IMR-90 (cell line): ENCODE data around the gene PCBP3. TPM values are rescaled to one million over a fixed set of nuclear protein-coding genes. Genes with fewer than 3 reads are reported as not detected.

ENCODE experiments used
- ATAC-seq: fragments of 200-7000 bp; cut with Tn5 transposase; 2 replicates; pipeline ENCODE4 v1.9.1; 2020; ENCODE audit warnings: low read depth, mild to moderate bottlenecking, moderate library complexity
- BruUV-seq: library from RNA; stranded (reverse); fragments of 400-500 nt; replicated peaks from 2 replicates; lab custom pipeline; 2021; lab: Mats Ljungman, UMichigan
- CTCF ChIA-PET: fragments of 300-600 bp; formaldehyde crosslinking; extraction: SDS; loops from one replicate; lab custom pipeline; 2021; ENCODE audit warnings: antibody characterized with exemption; lab: Yijun Ruan, JAX
- POLR2A ChIA-PET: fragments of 300-600 bp; sonication (Branson Sonifier 250); formaldehyde crosslinking; loops from one replicate; lab custom pipeline; 2022; ENCODE audit warnings: antibody characterized with exemption; ENCODE audit not compliant: unreplicated experiment; lab: Charles Lee
- DNase-seq: peaks from one replicate; pipeline ENCODE4 v3.0.0; 2013
- H2AFZ ChIP-seq: replicated peaks from 2 replicates; pipeline ENCODE3; 2013; ENCODE audit warnings: low read length, mild to moderate bottlenecking; ENCODE audit not compliant: poor library complexity
- H2AK5ac ChIP-seq: 2 replicates; pipeline ENCODE4 v1.6.1; 2013; ENCODE audit warnings: low read depth, low read length, inconsistent platforms
- H2AK9ac ChIP-seq: replicated peaks from 2 replicates; pipeline ENCODE3; 2013; ENCODE audit warnings: mild to moderate bottlenecking, low read depth, low read length, moderate library complexity; ENCODE audit not compliant: poor library complexity
- H2BK120ac ChIP-seq: 2 replicates; pipeline ENCODE4 v1.6.1; 2013; ENCODE audit warnings: low read depth, low read length, inconsistent platforms
- H2BK15ac ChIP-seq: 3 replicates; pipeline ENCODE4 v1.6.1; 2013; ENCODE audit warnings: low read depth, low read length, inconsistent platforms
- H2BK20ac ChIP-seq: 2 replicates; pipeline ENCODE4 v1.6.1; 2013; ENCODE audit warnings: low read depth, mild to moderate bottlenecking, inconsistent platforms, low read length, moderate library complexity
- H2BK5ac ChIP-seq: 2 replicates; pipeline ENCODE4 v1.6.1; 2013; ENCODE audit warnings: mild to moderate bottlenecking, low read depth, low read length, inconsistent platforms; ENCODE audit not compliant: poor library complexity, severe bottlenecking
- H3K14ac ChIP-seq: replicated peaks from 2 replicates; pipeline ENCODE4 v1.6.1; 2013; ENCODE audit warnings: low read depth, low read length, inconsistent platforms
- H3K18ac ChIP-seq: 2 replicates; pipeline ENCODE4 v1.6.1; 2013; ENCODE audit warnings: low read depth, low read length, control low read depth
- H3K23ac ChIP-seq: 2 replicates; pipeline ENCODE4 v1.6.1; 2013; ENCODE audit warnings: low read depth, low read length, inconsistent platforms
- H3K27ac ChIP-seq: 2 replicates; pipeline ENCODE4 v1.5.1; 2013; ENCODE audit warnings: mild to moderate bottlenecking, control low read depth, low read length; ENCODE audit not compliant: insufficient read depth
- H3K27me3 ChIP-seq: 2 replicates; pipeline ENCODE4 v1.6.1; 2013; ENCODE audit warnings: low read length; ENCODE audit not compliant: control insufficient read depth, insufficient read depth
- H3K36me3 ChIP-seq: 2 replicates; pipeline ENCODE4 v1.6.1; 2013; ENCODE audit warnings: low read length, mixed read lengths; ENCODE audit not compliant: control insufficient read depth, insufficient read depth
- H3K4ac ChIP-seq: 2 replicates; pipeline ENCODE4 v1.6.1; 2013; ENCODE audit warnings: low read depth, low read length, inconsistent platforms
- H3K4me1 ChIP-seq: 2 replicates; pipeline ENCODE4 v1.6.1; 2013; ENCODE audit warnings: low read length, mixed read lengths; ENCODE audit not compliant: control insufficient read depth, insufficient read depth
- H3K4me2 ChIP-seq: 2 replicates; pipeline ENCODE4 v1.6.1; 2013; ENCODE audit warnings: low read depth, mild to moderate bottlenecking, control low read depth, low read length, moderate library complexity
- H3K4me3 ChIP-seq: 2 replicates; pipeline ENCODE4 v1.5.1; 2013; ENCODE audit warnings: low read depth, mild to moderate bottlenecking, control low read depth, low read length, moderate library complexity; ENCODE audit not compliant: insufficient read depth
- H3K56ac ChIP-seq: 2 replicates; pipeline ENCODE4 v1.6.1; 2013; ENCODE audit warnings: low read length, inconsistent platforms; ENCODE audit not compliant: insufficient read depth; ENCODE audit errors: extremely low read depth
- H3K79me1 ChIP-seq, 2 experiments: 2 replicates each; pipeline ENCODE4 v1.6.1; 2013; ENCODE audit warnings: low read length in 2 of 2, inconsistent platforms in 1 of 2, low read depth in 1 of 2
- H3K9ac ChIP-seq: 2 replicates; pipeline ENCODE4 v1.6.1; 2013; ENCODE audit warnings: low read depth, low read length, control low read depth
- H3K9me1 ChIP-seq: 2 replicates; pipeline ENCODE4 v1.6.1; 2013; ENCODE audit warnings: low read length, inconsistent platforms; ENCODE audit not compliant: insufficient read depth
- H3K9me3 ChIP-seq: 2 replicates; pipeline ENCODE4 v1.6.1; 2013; ENCODE audit warnings: low read length; ENCODE audit not compliant: control insufficient read depth, insufficient read depth
- H4K20me1 ChIP-seq: 2 replicates; pipeline ENCODE4 v1.6.1; 2013; ENCODE audit warnings: low read length, inconsistent platforms; ENCODE audit not compliant: insufficient read depth
- H4K5ac ChIP-seq: 2 replicates; pipeline ENCODE4 v1.6.1; 2013; ENCODE audit warnings: mild to moderate bottlenecking, low read depth, low read length, control low read depth
- H4K8ac ChIP-seq, 2 experiments: 2 replicates each; pipeline ENCODE4 v1.6.1; 2013; ENCODE audit warnings: low read depth in 2 of 2, low read length in 2 of 2, control low read depth in 1 of 2, inconsistent platforms in 1 of 2
- H4K91ac ChIP-seq: 2 replicates; pipeline ENCODE4 v1.6.1; 2013; ENCODE audit warnings: low read depth, low read length, inconsistent platforms; ENCODE audit not compliant: insufficient read depth
- BHLHE40 ChIP-seq: fragments of 150-350 bp; IDR thresholded peaks from 2 replicates; pipeline ENCODE4 v1.6.1; 2016; ENCODE audit warnings: mild to moderate bottlenecking, low read depth, low read length
- CEBPB ChIP-seq: IDR thresholded peaks from 2 replicates; pipeline ENCODE4 v1.6.1; 2012; ENCODE audit warnings: low read depth, low read length, improper control_type of control experiment
- CHD1 ChIP-seq: IDR thresholded peaks from 2 replicates; pipeline ENCODE4 v1.6.1; 2012; ENCODE audit warnings: low read depth, low read length, improper control_type of control experiment
- CTCF ChIP-seq: conservative IDR thresholded peaks from 2 replicates; pipeline ENCODE4 v1.5.1; 2012; ENCODE audit warnings: mild to moderate bottlenecking, low read depth, low read length, improper control_type of control experiment
- ELK1 ChIP-seq: fragments of 150-350 bp; IDR thresholded peaks from 2 replicates; pipeline ENCODE4 v1.6.1; 2016; ENCODE audit warnings: low read depth, mild to moderate bottlenecking, low read length, moderate library complexity, borderline replicate concordance
- FOS ChIP-seq: fragments of 150-350 bp; IDR thresholded peaks from 2 replicates; pipeline ENCODE4 v1.6.1; 2016; ENCODE audit warnings: low read depth, low read length
- MAFK ChIP-seq: IDR thresholded peaks from 2 replicates; pipeline ENCODE4 v1.6.1; 2012; ENCODE audit warnings: low read depth, low read length, improper control_type of control experiment
- MAZ ChIP-seq: IDR thresholded peaks from 2 replicates; pipeline ENCODE4 v1.6.1; 2012; ENCODE audit warnings: low read depth, mild to moderate bottlenecking, low read length, improper control_type of control experiment, moderate library complexity, borderline replicate concordance
- MXI1 ChIP-seq: IDR thresholded peaks from 2 replicates; pipeline ENCODE4 v1.6.1; 2012; ENCODE audit warnings: low read depth, mild to moderate bottlenecking, low read length, moderate library complexity, borderline replicate concordance
- NFE2L2 ChIP-seq: fragments of 150-350 bp; IDR thresholded peaks from 2 replicates; pipeline ENCODE4 v1.6.1; 2016; ENCODE audit warnings: low read depth, mild to moderate bottlenecking, low read length
- POLR2A ChIP-seq: IDR thresholded peaks from 2 replicates; pipeline ENCODE4 v1.6.1; 2012; ENCODE audit warnings: mild to moderate bottlenecking, low read depth, low read length
- RAD21 ChIP-seq: IDR thresholded peaks from 2 replicates; pipeline ENCODE4 v1.6.1; 2012; ENCODE audit warnings: low read length, improper control_type of control experiment
- RCOR1 ChIP-seq: IDR thresholded peaks from 2 replicates; pipeline ENCODE4 v1.6.1; 2012; ENCODE audit warnings: mild to moderate bottlenecking, low read length, improper control_type of control experiment; ENCODE audit not compliant: insufficient replicate concordance
- RFX5 ChIP-seq: IDR thresholded peaks from 2 replicates; pipeline ENCODE4 v1.8.0; 2012; ENCODE audit warnings: low read depth, mild to moderate bottlenecking, low read length, moderate library complexity
- SMC3 ChIP-seq: fragments of 150-350 bp; IDR thresholded peaks from 2 replicates; pipeline ENCODE4 v1.6.1; 2016; ENCODE audit warnings: low read depth, mild to moderate bottlenecking, antibody characterized with exemption, low read length, moderate library complexity
- USF2 ChIP-seq: fragments of 150-350 bp; IDR thresholded peaks from 2 replicates; pipeline ENCODE4 v1.6.1; 2017; ENCODE audit warnings: mild to moderate bottlenecking, antibody characterized with exemption, low read length, low read depth
- WGBS, 2 experiments: methylation state at CpG; one replicate each; pipeline versions ENCODE4 v1.1.5 to v1.1.7; 2013; ENCODE audit warnings: missing lambda C conversion rate in 2 of 2; ENCODE audit not compliant: insufficient read length in 1 of 2; ENCODE audit errors: extremely low coverage in 2 of 2; 5-methylcytosine and 5-hydroxymethylcytosine counted together
- dilution Hi-C: fragments of 300-500 bp; cut with HindIII; formaldehyde crosslinking; loops from one replicate; pipeline ENCODE4 v1.14.3; 2018; ENCODE audit warnings: low sequenced_read_pairs; ENCODE audit not compliant: unreplicated experiment
- in situ Hi-C: fragments of 300-500 bp; cut with MboI; formaldehyde crosslinking; loops from 3 replicates; pipeline ENCODE4 v1.14.3; 2019; ENCODE audit warnings: low sequenced_read_pairs, inconsistent platforms, mixed read lengths
- intact Hi-C: fragments of 100-400 bp; cut with micrococcal nuclease; formaldehyde crosslinking; loops from 2 replicates; pipeline ENCODE4 v1.10.0; 2022
- polyA plus RNA-seq, 3 experiments: library from polyadenylated mRNA; depleted of rRNA; stranded (reverse); fragments of >200 nt; gene quantifications; 2 replicates each; pipeline ENCODE4 v1.2.3, GENCODE V29; 2012; ENCODE audit warnings: low replicate concordance in 1 of 3
- total RNA-seq: library from RNA; depleted of rRNA; stranded (reverse); fragments of >200 nt; gene quantifications from 2 replicates; pipeline ENCODE4 v1.2.3, GENCODE V29; 2012

PCBP3 gene
- total and polyA plus RNA-seq, 2 of the 4 experiments (the other 2 are of a cell fraction), result 2.9 to 3.9 TPM

- Histone ChIP-seq H2BK20ac (no peak overlapping the region), H3K56ac (no peak overlapping the region), H3K9me3 (peaks cover 12% of the 10 kb centered on the region; the same call in 1 of the 2 replicates), H4K20me1 (no peaks in the 10 kb centered on the region), H3K18ac (no peak overlapping the region), H3K4ac (no peak overlapping the region), H3K9me1 (no peaks in the 10 kb centered on the region), H3K27ac (no peak overlapping the region), H3K27me3 (no peaks in the 10 kb centered on the region), H3K4me3 (no peak overlapping the region), H3K9ac (no peak overlapping the region), H3K4me1 (no peaks in the 10 kb centered on the region), H3K14ac (no peak overlapping the region), H3K79me1 (no peaks in the 10 kb centered on the region), H3K4me2 (no peak overlapping the region), H2AFZ (no peak overlapping the region), H2BK120ac (no peak overlapping the region), H2BK5ac (no peak overlapping the region), H2BK15ac (no peak overlapping the region), H2AK9ac (no peak overlapping the region), H4K8ac (no peak overlapping the region), H3K36me3 (no peaks in the 10 kb centered on the region), H3K23ac (no peak overlapping the region), H2AK5ac (no peak overlapping the region), H4K91ac (no peak overlapping the region), H4K5ac (no peak overlapping the region)
- POLR2A ChIA-PET, result no interaction called here
- dilution Hi-C loops (no loop called here), intact Hi-C loops (no loop called here), in situ Hi-C loops (no loop called here)
- BruUV-seq, result no TSS peak
- ATAC-seq (no peak), DNase-seq (no peak)
- 20% methylated on average over 1 of the region's 4 CpGs; no CpG with 5 or more reads in 1 of the 2 experiments for WGBS, 2 experiments
- TF ChIP-seq USF2 (no peak), RAD21 (no peak), MAFK (no peak), SMC3 (no peak), CEBPB (no peak), RCOR1 (no peak), MAZ (no peak), BHLHE40 (no peak), MXI1 (no peak), ELK1 (no peak), RFX5 (no peak), POLR2A (no peak), CTCF (no peak), NFE2L2 (no peak), CHD1 (no peak), FOS (no peak)
- CTCF ChIA-PET, result no interaction called here
Observed at GRCh38 chr21:45965084-45965809, 321.7 kb downstream of the PCBP3 start.
